Cerebellar nuclear complex (tissue), 1 donor: Measurements from ENCODE around the gene MGMT.

Experiments
- DNase-seq, 2 experiments: peaks; one replicate each; lab custom pipeline; 2025; lab: John Stamatoyannopoulos, UW

MGMT gene

DNA sequence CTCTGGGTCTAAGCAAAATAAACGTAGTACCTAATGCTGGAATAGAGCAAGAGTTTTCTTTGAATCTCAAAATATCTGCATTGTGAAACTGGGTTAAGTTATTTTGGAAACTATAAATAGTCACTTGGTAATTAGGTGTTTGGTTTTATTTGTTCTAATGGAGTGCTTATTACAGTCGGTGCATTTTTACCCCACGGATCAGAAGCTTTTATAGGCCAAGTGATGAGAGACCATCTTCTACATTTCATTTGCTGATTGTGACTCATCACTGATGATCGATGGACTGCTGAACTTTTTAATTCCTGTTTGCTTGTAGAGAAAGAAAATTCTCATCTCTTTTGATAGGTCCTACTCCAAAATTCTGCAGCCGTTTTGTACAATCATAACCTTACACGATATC is 28.2 kb downstream of the MGMT start:
- DNase-seq: no peak

DNA sequence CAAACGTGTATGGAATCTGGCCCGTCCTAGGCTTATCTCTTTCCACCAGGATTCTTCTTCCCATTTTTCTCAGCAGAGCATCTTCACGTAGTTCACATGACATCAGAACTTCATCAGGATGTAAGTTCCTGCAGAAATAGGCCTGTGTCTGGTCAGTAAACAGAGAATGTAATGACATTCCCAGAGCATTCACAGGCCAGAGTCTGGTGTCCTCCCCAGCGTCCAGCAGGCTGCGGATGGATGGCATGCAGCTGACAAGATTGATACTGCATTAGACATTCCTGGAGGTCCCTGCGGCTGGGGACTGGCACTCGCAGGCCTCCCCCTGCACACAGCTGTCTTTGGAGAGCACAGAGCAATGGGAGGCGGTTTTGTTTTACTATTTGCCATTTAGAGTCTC is 28.7 kb downstream of the MGMT start:
- no peak for DNase-seq

DNA sequence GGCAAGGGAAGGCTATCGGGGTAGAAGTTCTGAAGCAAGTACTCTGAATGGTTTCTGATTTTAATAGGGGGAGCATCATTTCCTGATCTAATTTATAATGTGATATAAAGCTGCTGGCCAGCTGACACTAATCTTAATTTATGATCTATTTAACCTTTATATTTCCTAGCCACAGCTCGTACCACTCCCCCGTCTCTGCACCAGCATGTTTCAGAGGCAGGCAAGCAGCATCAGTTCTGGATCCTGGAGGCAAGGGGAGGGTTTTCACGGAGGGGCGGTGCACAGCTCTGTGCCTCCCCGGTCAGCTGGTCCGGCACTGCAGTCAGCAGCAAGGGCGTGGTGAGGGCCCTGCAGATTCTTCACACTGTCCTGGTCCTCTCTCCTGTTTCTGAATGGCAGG is 30.0 kb downstream of the MGMT start:
- no peak for DNase-seq

DNA sequence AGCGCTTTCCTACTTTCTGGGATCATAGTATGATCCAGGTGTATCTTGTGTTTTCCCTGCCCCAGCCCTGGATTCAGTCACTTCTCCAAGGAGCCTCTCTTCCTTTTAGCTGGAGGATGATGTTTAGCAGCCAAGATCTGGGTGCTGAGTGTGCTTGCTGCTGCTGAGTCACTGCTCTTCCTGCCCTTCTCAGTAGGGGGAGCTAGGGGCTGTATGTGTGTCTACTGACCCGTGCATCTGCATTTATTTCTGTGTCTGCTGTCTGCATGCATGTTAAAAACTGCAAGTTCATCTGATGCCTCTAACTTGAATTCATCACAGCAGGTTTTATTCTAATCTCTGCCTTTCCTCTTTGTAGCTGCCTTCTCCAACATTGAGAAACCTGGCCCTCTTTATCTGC is 31.6 kb downstream of the MGMT start:
- DNase-seq: no peak

DNA sequence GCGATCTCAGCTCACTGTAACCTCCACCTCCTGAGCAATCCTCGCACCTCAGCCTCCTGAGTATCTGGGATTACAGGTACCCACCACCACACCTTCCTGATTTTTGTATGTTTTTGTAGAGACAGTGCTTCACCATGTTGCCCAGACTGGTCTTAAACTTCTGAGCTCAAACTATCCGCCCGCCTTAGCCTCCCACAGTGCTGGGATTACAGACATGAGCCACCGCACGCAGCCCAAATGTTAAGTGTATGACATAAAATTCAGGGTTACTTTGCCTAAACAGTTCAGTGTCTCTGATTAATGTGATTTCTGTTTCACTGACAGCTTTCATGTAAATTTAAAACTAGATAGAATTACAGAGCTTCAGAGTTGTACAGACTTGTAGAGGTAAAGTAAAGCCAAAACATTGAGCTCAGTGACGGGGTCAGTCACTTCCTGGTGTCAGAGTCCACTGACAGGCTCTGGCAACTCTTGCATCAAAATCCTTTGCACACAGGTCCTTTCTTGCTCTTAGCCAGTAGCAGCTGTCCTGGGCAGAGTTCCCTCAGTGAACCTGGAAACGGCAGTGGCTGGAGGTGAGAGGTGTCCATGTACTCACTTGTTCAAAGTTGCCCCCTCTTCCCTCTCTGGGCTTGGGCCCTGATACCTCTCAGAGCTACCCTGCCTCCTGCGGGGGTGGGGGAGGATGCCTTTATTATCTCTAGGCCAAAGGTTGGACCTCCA is 33.7 kb downstream of the MGMT start:
- DNase-seq: no peak

DNA sequence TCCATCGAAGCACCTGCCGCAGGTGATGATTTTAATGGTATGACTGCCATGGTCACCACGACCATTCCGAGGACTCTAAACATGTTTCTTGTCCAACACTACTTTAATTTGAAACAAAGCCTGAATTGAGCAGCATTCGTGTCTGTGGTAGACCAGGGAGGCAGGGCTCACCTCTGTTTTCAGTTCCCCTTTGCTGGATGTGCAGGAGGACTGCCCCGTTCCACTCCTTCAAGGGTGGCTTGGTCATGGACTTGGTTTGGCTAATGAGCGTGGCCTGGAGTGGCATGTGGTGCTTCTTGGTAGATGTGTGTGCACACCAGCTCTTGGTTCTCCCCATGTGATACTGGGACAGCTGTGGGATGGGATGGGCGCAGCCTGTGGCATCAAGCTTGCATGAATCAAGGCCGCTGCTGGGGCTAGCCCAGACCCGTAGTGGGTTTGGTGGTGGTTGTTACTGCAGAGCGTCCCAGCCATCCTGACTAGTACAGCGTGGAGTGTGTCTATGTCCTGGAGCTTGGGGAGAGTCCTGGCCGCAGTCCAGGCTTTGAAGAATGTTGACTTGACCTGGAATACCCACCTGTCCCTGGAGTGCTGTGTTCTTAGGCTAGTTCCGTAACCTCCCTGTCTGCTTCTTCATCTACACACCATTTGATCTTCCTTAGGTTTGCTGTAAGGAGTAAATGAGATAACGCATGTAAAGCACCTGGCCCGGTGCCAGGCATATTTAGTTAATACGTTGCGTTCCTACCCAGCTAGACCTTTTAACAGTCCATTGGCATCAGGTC is 34.8 kb downstream of the MGMT start:
- no peak for DNase-seq

DNA sequence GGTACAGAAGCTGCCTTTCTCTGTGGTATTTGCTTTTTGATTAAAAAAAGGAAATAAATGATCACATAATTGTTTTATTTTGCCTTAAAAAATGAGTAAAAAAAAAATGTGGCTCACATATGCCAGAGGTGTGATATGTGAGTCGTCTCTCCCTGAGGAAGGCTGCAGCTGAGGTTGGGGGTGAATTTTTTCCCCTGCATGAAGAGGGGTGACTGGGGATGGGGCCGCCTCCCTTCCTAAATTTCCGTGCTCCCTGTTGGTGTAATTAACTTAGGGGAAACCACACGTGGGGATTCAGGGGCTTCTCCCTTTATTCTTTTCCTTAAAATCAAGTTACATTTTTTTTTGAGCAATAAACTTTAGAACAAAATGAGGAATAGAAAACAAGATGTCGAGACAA is 35.4 kb downstream of the MGMT start:
- no peak for DNase-seq

DNA sequence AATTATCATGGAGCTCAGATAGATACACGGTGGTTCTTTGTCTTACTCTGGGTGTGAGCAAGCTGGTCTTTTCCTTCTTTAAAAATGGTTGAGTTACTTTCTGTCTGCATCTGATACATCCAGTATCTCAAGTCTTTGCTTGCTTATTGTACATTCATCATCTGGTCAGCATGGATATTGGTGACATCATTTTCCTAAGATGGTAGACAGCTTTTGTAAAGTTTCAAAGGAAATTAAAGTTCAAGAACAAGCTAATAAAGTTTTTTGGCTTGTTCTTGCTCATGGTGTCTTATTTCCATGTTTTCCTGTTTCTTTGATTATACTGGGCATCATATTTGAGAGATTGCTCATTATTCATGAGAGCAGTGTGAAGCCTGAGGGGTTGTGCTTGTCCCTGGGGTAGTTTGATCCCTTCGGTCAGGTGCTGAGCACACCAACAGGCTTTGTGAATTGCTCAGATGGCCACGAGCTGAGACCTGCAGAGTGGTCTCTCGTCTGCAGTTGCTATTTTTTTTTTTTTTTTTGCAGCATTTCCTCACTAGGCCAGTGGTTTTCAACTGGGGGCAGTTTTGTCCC is 38.5 kb downstream of the MGMT start:
- DNase-seq: no peak

DNA sequence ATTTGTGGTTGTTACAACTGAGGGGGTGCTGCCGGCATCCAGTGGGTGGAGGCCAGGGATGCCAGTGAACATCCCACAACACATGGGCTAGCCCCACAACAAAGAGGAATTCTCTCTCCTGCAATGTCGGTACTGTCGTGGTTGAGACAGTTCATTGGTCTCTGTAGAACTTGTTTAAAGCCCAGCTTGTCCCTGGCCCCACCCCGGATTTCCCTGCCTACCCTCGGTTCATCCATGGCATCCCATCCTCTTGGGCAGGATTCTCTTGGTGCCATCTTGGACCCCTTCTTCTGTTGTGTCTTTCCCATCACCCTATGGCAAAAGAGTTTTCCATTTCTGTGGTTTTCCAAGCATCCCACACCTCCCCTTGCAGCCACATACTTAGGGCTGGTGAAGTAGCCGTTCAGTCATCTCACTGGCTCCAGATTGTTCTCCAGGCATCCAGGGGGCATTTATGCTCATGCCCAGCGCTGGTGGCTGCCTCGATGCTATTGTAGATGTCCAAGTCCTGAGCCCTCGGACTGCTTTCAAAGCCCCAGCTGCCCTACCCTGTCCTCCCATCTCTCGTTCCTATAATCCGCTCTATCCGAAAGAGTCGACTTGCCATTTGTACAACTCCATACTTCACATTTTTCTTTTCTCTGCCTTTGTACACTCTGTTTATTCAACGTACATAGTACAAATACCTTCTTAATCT is 39.2 kb downstream of the MGMT start:
- no peak for DNase-seq

DNA sequence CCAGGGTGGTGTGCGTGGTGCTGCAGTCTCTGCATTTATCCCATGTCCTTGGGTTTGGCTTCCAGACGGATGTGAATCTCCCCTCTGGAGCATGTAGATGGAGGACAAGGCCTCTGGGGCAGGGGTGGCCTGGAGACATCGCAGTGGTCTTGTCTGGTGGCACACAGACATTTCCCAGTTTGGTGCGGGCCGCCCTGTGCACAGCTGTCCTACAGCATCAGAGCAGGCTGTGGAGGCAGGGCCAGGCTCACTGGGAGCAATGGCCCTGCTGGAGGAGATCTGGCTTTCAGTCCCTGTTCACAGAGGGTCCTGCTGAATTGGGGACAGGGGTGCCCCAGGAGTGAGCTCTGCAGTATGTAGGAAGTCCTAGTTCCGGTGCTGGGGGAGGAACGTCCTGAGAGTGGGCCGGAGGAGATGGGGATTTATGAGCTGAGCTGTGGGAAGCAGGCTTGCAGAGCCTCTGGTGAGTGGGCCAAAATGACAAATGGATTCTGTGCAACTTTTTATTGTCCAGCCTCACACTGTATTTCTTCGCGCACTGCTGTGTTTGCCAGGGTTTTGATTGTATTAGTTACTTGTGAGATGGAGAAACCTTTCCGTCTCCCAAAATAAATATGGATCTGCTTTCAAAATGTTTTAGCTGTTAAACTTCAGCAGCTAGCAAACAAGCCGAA is 40.3 kb downstream of the MGMT start:
- no peak for DNase-seq

DNA sequence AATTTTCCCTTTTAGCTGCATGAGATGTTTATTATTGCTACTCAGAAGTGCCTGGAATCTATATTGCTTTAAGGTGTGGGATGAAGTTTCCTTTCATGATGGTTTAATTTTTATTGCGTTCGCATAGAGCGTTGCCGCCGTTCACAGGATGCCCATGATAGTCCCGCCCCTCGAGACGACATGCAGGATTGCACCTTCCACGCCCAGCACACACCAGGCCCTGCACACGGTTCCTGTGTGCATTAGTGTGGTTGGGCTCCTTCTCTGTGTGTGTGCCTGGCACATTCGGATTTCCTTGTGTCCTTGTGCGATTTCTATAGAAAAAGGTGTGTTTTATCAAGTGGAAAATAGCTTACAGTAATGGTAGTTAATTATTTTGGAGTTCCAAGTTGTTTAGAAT is 42.1 kb downstream of the MGMT start:
- no peak for DNase-seq

DNA sequence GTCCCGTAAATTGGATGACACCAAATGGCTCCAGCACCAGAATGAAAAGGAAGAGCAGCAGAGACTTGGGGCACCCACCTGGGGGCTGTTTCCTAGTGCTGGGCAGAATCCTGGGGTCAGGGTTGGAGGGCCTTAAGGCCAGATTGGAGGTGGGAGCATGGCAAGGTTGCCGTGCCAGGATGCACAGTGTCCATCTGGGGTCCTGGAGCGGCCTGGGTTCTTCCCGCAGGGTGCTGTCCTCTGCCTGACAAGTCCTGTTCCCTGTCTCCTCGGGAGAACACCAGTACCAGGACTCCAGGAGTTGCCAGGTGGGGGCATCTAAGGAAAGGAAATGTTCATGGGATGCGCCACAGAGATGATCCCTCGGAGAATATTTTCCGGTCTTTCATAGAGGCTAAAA is 42.8 kb downstream of the MGMT start:
- DNase-seq: no peak

DNA sequence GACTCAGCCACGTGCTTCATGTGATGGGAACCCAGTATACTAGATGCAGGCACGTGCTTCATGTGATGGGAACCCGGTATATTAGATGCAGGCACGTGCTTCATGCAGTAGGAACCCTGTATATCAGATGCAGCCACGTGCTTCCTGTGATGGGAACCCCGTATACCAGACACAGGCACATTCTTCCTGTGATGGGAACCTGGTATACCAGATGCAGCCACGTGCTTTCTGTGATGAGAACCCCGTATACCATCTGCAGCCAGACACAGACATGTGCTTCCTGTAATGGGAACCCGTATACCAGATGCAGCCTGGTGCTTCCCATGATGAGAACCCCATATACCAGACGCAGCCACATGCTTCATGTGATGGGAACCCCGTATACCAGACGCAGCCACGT is 44.0 kb downstream of the MGMT start:
- DNase-seq: no peak

DNA sequence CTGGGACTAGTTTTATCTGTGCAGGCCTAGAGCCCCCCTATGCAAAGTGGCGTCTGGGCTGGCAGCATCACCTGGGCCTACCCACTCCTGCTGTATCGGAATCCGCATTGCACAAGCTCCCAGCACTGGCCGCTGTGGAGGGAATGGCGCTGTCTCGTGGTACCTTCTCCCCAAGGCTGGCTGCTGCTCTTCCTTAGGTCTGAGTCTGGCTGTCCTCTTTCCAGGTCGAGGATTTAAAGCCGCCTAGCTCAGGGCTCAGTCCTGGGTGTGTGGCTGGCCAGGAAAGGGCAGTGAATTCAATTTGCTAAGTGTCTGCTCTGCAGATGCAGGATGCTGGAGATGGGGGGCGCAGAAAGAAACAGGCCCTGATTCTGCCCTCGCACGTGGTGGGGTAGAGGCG is 44.7 kb downstream of the MGMT start:
- DNase-seq: no peak

DNA sequence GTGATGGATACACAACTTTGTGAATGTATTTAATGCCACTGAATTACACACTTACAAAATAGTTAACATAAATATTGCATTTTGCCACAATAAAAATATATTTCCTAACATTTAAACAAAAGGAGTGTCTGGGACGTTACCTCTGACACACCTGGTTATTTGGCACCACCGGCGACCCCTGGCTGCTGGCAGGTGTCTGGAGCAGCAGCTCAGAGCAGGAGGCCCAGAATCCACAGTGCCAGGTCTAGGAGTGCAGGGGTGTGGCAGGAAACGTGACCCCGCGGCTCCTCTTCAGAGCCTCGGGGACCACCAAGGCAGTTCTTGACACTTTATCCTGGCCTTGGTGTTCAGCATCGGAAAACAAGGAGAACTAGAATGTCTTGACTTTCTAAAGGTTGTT is 46.3 kb downstream of the MGMT start:
- no peak for DNase-seq

DNA sequence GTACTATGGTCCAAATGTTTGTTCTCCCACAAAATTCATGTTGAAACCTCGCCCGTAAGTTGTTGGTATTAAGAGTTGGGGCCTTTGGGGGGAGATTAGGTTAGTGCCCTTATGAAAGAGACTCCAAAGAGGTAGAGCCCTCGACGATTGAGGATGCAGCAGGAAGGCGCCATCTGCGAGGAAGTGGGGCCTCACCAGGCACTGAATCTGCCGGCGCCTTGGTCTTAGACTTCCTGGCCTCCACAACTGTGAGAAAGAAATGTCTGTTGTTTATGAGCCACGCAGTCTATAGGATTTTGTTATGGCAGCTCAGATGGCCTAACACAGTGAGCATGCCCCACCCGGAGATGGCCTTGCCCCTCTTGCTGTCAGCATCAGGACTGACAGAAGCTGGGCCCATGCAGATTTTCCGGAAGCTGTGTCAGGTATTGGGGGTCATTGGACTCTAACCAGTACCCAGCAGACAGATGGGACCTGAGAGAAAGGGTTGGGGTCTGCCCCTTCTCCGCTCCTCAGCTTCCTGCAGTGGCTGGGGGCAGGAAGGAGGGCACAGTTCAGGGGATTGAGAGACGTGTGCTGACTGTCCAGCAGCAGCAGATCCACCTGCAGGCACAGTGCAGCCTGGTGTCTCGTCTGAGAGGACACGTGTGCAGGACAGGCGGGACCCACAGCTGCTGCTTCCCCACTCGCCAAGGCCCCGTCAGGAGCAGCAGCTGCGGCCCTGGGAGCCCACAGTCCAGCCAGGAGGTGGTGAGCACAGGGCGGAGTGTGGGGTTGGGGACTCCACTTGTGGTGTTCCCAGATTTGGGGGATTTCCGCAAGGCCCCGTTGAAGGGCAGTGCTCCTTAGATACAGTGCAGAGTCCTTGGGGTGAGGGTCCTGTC is 47.8 kb downstream of the MGMT start:
- DNase-seq: no peak

DNA sequence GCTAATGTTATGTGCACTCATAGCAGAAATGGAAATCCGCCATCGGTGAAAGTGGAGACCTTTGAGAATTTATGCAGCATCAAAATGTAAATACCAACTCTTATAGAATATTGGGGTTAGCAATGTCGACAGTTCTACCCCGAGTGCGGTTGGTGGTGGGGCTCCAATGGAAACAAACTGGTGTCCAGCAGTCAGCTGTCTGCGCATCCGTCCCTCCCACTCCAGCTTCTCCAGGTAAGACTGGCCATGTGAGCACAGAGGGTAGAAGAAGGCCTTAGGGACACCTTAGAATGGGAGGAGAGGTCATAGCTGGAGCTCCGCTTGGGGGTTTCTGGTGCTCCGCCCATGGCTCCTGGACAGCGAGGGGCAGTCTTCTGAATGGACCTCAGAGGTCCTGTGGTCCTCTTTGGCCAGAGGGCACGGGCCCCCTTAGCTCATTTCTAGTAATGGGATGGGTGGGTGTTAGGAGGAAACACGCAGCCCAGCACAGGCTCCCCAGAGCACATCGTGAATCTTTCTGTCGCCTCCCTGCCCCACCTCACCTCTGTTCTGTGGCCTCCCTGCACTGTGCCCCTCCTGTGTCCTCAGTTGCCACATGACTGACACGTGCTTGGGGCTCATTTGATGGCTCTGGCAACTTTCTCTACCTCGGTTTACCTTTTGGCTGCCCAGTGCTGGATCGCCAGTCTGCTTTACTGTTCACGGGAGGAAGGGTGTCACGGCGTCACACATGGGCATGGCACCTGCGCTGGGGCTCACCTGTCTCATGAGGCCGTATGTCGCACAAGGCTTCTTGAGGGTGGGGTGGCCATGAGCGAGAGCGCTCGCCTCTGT is 50.0 kb downstream of the MGMT start:
- no peak for DNase-seq

DNA sequence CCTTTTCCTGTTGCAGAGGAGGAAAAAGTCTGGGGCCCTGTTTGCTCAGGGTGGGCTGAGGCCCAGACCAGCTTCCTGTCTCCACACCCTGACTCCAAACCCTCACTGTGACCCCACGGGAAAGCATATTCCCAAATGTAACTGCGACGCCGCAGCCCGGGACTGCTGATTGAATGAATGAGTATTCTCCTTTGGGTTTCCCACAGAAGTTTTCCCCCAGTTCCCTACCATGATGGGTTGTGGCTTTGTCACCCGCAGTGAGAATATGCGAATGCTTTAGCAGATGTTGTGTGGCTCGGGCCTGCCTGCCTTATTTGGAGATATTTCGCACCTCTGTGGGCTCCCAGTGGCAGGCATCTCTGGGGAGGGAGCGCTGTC is 50.6 kb downstream of the MGMT start:
- DNase-seq: no peak

DNA sequence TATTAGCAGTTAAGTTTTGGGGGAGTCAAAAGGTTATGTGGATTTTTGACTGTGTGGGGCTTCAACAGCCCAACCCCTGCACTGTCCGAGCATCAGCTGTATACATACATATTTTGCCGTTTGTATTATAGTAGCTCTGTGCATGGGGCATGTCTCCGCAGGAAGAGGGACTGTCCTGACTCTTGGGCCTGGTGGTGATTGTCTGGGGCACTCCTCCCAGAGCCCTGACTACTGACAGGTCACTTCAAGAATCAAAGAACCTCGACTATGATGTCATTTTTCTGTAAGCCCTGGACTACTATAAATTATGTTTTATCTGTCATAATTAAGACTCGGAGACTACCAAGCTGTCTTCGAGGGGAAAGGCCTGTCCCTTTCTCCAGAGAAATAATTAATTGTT is 51.8 kb downstream of the MGMT start:
- DNase-seq: no peak

DNA sequence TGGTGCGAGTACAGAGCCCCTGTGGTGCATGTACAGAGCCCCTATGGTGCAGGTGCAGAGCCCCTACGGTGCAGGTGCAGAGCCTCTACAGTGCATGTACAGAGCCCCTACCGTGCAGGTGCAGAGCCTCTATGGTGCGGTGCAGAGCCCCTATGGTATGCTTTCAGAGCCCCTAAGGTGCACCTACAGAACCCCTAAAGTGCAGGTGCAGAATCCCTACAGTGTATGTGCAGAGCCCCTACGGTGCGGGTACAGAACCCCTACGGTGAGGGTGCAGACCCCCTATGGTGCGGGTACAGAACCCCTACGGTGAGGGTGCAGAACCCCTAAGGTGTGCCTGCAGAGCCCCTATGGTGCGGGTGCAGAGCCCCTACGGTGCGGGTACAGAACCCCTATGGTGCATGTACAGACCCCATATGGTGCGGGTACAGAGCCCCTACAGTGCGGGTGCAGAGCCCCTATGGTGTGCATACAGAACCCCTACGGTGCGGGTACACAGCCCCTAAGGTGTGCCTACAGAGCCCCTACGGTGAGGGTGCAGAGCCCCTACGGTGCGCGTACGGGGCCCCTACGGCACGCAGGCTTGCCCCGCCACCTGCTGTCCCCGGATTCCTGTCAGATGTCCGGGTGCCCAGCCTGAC is 53.5 kb downstream of the MGMT start:
- DNase-seq: no peak
